ENCODE results near the gene ABCG8. TPM values are rescaled to one million over a fixed set of nuclear protein-coding genes. Genes with fewer than 3 reads are reported as not detected.

Gene ABCG8
- polyA plus RNA-seq (ENCODE audit: insufficient read length): 0.88 TPM
- long read RNA-seq, donor 1, partial matches to known transcripts: 106 of 106 reads
- long read RNA-seq, donor 1, other reads (novel, unspliced or antisense): 0 of 106 reads
- long read RNA-seq, donor 2: 0 reads
- long read RNA-seq, donor 3, partial matches to known transcripts: 142 of 148 reads
- long read RNA-seq, donor 3, other reads (novel, unspliced or antisense): 6 of 148 reads
- long read RNA-seq, donor 4: 0 reads
- long read RNA-seq, donor 5, partial matches to known transcripts: 215 of 224 reads
- long read RNA-seq, donor 5, other reads (novel, unspliced or antisense): 9 of 224 reads
- long read RNA-seq, donor 6, partial matches to known transcripts: 125 of 137 reads
- long read RNA-seq, donor 6, other reads (novel, unspliced or antisense): 12 of 137 reads
- long read RNA-seq, donor 7, partial matches to known transcripts: 230 of 240 reads
- long read RNA-seq, donor 7, other reads (novel, unspliced or antisense): 10 of 240 reads
- long read RNA-seq, donor 8: 0 reads

DNA sequence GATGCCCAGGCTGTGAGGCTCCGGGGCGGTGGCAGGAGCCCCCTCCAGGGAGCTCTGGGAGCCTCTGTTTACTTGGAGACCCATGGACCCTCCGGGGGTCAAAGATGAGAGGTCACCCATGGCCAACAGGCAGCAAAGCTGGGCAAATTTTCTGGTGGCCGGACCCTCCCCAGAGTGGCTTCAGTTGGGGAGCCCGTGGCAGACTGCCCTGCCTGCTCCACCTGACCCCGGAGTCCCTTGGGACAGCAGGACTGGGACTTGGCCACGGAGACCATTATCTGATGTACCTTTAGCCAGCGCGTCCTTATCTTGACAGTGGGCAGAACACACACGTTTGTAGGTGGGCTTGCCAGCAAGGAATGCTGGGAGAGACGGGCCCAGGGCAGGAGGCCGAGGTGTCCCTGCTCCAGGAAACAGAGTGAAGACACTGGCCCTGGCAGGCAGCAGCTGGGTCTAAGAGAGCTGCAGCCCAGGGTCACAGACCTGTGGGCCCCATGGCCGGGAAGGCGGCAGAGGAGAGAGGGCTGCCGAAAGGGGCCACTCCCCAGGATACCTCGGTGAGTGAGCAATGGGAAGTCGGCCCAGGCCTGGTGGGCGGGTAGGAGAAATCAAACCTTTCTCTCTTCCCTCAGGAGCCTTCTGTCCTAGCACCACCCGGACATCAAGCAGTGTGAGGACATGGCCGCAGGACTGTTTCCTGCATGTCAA lies at the start of gene ABCG8, which contains the start of gene ABCG5:
TSS of gene ABCG8 (plus strand) at position 412 of the 708 bp plus-strand sequence. CDS start at position 495, 83 bp downstream.
TSS of gene ABCG5 (minus strand) at position 280 of the 708 bp plus-strand sequence. CDS start at position 120, 160 bp downstream.
- DNase-seq: no peak

DNA sequence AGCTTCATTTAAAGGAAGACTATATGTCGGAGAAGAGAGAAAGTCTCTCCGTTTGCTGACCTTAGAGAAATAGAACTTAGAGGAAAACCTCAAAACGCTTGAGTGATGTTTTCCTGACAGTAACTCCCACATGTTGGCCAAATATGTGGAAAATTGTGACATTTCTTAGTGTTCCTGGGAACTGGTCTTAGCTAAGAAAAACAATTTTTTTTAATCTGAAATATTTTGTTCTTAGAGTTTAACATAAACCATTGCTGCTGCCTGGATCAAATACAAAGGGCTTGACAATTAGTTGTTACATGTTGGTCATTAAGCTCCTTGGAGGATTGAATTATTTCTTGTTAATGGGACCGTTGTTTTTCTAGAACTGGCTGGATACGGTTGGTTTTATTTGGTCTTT lies 48.6 kb upstream of the ABCG8 start:
- DNase-seq: peak; percentile 22

DNA sequence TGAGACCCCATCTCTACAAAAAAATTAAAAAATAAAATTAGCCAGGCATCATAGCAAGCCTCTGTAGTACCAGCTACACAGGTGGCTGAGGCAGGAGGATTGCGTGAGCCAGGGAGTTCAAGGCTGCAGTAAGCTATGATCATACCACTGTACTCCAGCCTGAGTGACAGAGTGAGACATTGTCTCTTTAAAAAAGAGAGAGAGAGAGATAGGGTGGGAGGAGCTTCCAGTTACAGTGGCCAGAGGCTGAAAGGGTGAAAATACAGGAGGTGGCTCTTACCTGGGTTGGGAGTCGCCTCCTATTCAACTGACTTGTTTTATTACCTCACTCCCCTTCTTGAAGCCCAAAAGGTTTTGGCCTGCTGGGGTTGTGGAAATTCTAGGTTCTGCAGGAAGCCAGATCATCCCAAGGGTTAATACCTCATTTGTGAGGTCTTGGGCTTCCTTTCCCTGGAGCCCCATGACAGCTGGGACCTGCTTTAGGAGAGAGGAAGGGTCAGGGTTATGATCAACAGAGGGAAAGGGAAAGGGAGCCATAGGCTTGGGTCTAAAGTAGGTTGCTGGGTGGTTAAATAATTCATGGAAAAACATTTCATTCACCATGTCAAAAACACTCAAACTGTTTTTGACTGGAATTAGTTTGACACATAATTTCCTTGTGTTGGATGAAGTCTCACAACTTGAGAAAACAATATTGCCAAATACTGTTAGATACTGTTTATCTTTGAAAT lies 47.6 kb upstream of the ABCG8 start:
- DNase-seq: no peak

DNA sequence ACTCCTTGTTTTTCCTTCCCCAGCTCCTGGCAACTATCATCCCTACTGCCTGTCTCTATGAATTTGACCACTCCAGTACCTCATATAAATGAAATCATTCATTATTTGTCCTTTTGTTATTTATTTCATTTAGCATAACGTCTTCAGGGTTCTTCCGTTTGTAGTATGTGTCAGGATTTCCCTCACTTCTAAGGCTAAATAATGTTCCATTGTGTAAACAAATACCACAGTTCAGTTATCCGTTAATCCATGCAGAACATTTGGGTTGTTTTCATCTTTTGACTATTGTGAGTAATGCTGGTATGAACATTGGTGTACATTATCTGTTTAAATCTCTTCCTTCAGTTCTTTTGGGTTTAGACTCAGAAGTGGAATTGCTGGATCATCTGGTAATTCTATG lies 46.1 kb upstream of the ABCG8 start:
- DNase-seq: peak; percentile 40

- no peak for DNase-seq
Observed at GRCh38 chr2:43794956-43795355, 43.8 kb upstream of the ABCG8 start.

- no peak for DNase-seq
Observed at GRCh38 chr2:43796206-43796605, 42.6 kb upstream of the ABCG8 start.

DNA sequence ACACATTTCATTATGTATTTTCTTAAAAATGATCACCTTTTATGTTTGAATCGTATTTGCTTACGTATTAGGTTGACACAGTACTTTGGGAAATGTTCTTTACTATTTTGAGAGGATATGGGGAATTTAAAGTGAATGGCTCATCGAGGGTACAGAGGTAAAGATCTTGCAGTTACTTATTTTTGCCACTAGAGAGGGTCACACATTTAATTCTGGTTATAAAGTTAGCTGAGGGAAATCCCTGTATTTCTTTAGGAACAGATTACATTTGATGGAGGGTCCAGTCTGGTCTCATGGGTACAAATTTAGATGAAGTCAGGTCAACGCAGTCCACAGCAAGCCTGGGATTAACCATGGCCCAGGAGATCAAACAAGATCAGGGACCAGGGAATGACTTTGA lies 40.5 kb upstream of the ABCG8 start:
- no peak for DNase-seq

DNA sequence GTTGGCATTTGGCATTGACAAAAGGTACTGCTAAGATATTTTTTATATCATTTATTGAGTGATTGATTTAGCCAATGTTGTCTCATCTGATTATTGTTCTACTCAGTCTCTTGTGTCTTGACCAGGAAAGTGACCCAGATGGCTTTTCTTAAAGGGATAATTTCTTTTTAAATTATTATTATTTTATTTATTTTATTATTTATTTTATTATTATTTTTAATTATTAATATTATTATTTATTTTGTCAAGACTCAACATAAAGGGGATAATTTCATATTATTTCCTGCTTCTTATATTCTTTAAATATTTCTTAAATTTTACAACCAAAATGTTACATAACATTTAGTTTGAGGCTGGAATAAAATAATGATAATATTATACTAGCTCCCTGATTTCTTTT lies 37.9 kb upstream of the ABCG8 start:
- DNase-seq: no peak

GRCh38 chr2:43802135-43802534 lies 36.6 kb upstream of the ABCG8 start:
- DNase-seq: no peak

DNA sequence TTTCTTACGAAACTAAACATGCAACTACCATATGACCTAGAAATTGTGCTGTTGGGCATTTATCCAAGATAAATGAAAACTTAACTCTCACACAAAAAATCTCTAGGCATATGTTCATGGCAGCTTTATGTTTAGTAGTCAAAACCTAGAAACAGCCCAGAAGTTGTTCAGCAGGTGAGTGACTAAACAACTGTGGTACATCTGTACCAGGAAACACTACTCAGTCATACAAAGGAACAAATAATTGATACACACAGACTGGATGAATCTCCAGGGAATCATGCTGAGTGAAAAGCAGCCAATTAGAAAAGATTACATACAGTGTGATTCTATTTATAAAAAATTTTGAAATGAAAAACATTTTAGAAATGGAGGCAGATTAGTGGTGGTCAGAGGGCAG lies 35.7 kb upstream of the ABCG8 start:
- no peak for DNase-seq

DNA sequence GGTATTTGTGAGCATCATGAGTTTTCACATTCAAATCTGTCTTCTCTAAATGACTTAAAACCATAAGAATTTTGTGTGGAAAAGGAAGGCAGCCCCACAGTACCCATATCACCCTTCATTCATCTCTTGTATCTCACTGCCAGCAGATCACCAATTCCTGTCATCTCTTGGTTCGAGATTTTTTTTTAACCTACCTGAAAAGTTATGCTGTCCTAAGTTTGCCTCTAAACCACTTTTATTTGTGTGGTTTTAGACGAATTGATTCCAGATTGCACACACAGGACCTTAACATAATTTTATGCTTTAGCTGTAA lies 32.1 kb upstream of the ABCG8 start:
- no peak for DNase-seq

GRCh38 chr2:43810452-43810851 lies 28.3 kb upstream of the ABCG8 start:
- no peak for DNase-seq

GRCh38 chr2:43810888-43811287 lies 27.9 kb upstream of the ABCG8 start:
- DNase-seq: no peak

GRCh38 chr2:43812006-43812405 lies 26.8 kb upstream of the ABCG8 start:
- DNase-seq: no peak

DNA sequence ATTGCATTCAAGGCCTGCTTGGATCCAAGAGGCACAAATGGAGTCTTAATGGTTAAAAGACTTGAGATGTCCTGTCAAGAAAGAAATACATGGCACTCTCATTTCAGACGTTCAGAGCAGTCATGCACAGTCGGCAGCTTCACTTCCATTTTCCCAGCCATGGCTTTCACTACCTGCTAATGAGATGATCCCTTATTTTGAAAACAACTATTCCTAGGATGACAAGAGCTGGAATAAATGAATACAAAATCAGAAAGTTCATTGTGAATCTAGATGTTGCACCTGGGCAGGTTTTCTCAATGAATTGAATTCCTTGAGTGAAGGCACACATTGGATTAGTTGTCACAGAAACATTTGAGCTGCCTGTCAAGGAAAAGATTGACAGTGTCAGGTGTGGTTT lies 25.8 kb upstream of the ABCG8 start:
- no peak for DNase-seq

DNA sequence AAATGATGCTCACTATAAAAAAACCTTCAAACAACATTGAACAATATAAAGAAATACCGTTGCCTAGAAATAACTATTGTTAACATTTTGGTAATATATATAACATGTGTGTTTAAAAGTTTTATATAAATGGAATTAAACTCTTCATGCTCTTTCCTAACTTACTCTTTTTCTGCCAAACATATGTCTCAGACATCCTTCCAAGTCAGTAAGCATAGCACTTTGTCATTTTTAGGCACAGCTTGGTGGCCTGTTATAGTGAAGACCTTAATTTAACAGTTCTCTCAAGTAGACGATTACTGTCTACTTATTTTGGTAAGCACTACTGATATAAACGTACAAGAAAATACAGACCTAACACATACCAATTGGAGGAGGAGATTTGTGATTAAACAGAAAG lies 24.1 kb upstream of the ABCG8 start:
- DNase-seq: no peak

DNA sequence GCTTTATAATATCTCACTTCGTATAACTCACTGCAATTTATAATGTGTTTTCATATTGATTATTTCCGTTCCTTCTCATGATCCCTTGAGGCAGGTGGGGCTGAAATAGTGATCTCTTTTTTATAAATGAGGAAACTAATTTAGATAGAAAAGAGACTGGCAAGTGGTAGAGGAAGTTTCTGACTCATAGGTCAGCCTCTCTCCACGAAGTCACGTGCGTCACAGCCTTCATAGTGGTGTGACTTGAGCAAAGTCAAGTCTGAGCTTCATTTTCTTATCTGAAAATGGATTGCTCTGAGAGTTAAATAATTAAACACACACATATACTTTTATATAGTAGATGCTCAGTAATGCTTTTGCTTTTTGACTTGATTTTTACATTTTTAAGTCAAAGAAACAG lies 20.0 kb upstream of the ABCG8 start:
- no peak for DNase-seq

- no peak for DNase-seq
Observed at GRCh38 chr2:43819491-43820163, 19.1 kb upstream of the ABCG8 start.

DNA sequence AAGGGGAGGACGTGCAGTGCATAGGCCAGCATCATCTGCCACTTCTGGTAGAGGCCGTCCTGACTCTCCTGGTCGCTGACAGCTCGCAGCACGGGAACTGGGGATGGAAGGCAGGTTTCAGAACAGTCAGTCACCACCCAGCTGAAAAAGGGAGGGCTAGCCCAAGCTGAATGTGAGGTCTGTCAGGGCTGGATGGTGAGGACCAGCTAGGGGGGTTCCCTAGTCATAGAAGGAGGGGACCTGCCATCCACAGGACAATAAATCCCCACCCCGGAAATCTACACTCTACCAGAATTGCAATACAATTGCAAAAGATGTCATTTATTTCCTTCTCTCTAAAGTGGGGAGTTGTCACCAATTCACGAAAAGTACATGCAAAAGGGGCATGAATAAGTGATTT lies 15.9 kb upstream of the ABCG8 start:
- no peak for DNase-seq

GRCh38 chr2:43823751-43824150 lies 15.0 kb upstream of the ABCG8 start:
- DNase-seq: no peak

GRCh38 chr2:43824512-43824911 lies 14.3 kb upstream of the ABCG8 start:
- DNase-seq: no peak

- no peak for DNase-seq
Observed at GRCh38 chr2:43824951-43825493, 13.7 kb upstream of the ABCG8 start.
